HG02938 (cell line): Measurements from ENCODE around the gene CTTNBP2.

Experiments
- ATAC-seq: cut with Tn5 transposase; IDR thresholded peaks from one replicate; pipeline ENCODE4 v1.9.1; 2021; ENCODE audit warnings: mild to moderate bottlenecking, moderate library complexity; ENCODE audit not compliant: unreplicated experiment

The CTTNBP2 gene

DNA sequence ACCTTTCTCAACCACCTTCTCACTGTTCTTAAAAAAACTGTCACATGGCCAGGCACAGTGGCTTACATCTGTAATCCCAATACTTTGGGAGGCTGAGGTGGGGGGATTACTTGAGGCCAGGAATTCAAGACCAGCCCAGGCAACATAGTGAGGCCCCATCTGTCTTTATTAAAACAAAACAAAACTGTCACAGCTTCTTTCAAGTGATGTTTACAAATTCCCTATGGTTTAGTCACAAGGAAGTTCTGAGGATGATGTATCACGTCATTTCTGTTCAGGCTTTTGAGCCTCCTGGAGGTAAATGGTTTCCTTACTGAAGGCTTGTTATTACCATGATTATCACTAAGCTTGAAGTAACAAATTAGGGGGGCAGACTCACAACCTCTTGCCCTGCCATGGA lies 207.2 kb downstream of the CTTNBP2 start:
- no peak for ATAC-seq

DNA sequence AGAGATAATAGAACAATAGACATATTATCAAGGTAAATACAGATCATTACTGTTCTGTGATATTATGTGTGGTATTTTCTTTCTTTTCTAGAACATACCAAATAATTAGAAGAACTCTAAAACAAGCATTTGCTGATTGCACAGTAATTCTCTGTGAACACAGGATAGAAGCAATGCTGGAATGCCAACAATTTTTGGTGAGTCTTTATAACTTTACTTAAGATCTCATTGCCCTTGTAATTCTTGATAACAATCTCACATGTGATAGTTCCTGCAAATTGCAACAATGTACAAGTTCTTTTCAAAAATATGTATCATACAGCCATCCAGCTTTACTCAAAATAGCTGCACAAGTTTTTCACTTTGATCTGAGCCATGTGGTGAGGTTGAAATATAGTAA lies 207.9 kb downstream of the CTTNBP2 start:
- ATAC-seq = no peak

DNA sequence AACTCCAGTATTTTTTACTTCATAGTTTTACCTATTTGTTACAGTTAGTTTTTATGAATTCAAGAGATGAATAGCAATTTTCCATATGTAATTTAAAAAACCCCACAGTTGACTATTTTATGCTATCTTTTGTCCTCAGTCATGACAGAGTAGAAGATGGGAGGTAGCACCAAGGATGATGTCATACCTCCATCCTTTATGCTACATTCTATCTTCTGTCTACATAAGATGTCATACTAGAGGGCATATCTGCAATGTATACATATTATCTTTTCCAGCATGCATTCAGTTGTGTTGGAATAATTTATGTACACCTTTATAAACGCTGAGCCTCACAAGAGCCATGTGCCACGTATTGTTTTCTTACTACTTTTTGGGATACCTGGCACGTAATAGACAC lies 209.2 kb downstream of the CTTNBP2 start:
- no peak for ATAC-seq

DNA sequence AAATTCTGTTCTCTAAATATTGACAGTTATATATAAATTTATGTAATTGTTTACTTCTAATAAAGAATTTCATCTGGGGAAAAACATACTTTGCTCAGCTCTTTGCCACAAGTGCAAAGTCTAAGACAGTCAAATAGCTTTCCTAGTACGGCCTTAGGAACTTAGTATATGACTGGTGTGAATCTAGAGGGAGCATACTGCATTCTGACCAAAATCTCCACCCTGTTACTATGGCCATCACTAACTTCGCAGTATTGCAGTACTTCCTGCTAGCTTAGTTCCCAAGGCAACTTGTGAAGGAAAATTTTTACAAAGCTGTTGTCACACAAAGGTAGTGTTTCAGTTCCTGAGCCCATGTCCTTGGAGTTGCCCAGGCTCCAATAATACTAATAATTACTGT lies 211.9 kb downstream of the CTTNBP2 start:
- ATAC-seq = no peak
